GM23338 (cell line): ENCODE measurements around the gene COL1A1. TPM values are rescaled to one million over a fixed set of nuclear protein-coding genes. Genes with fewer than 3 reads are reported as not detected.

Experiments used
- EZH2 ChIP-seq: fragments of 200-600 bp; sonication (generic); IDR thresholded peaks from one replicate; pipeline ENCODE4 v1.8.0; 2017; ENCODE audit warnings: antibody characterized with exemption, mild to moderate bottlenecking, low read depth; ENCODE audit not compliant: unreplicated experiment
- EZH2phosphoT487 ChIP-seq: fragments of 200-600 bp; sonication (generic); IDR thresholded peaks from one replicate; pipeline ENCODE4 v1.8.1; 2018; ENCODE audit warnings: antibody characterized with exemption; ENCODE audit not compliant: unreplicated experiment
- REST ChIP-seq: IDR thresholded peaks from one replicate; pipeline ENCODE4 v1.6.1; 2018; ENCODE audit warnings: antibody characterized with exemption; ENCODE audit not compliant: unreplicated experiment
- polyA plus RNA-seq: library from polyadenylated mRNA; unstranded; fragments of >200 nt; fragmentation: Nextera tagmentation; extraction: Ambion mirVana; gene quantifications from 2 replicates; pipeline ENCODE4 v1.2.1, GENCODE V29; 2016
- total RNA-seq: library from RNA; depleted of rRNA; stranded (reverse); fragments of >200 nt; shearing (Covaris generic); gene quantifications from 2 replicates; pipeline ENCODE4 v1.2.3, GENCODE V29; 2014
- TF ChIP-seq, protein P1 (sequence below): fragments of 250-450 bp; sonication (Bioruptor Pico); IDR thresholded peaks from 2 replicates; pipeline ENCODE4 v1.5.0; 2020; ENCODE audit warnings: mild to moderate bottlenecking, moderate library complexity
- TF ChIP-seq, protein P2 (sequence below): IDR thresholded peaks from 2 replicates; pipeline ENCODE4 v1.6.1; 2016; ENCODE audit warnings: antibody characterized with exemption

COL1A1 gene
- total and polyA plus RNA-seq, 2 experiments from 2014 or later, result 21.2 to 34.3 TPM

DNA sequence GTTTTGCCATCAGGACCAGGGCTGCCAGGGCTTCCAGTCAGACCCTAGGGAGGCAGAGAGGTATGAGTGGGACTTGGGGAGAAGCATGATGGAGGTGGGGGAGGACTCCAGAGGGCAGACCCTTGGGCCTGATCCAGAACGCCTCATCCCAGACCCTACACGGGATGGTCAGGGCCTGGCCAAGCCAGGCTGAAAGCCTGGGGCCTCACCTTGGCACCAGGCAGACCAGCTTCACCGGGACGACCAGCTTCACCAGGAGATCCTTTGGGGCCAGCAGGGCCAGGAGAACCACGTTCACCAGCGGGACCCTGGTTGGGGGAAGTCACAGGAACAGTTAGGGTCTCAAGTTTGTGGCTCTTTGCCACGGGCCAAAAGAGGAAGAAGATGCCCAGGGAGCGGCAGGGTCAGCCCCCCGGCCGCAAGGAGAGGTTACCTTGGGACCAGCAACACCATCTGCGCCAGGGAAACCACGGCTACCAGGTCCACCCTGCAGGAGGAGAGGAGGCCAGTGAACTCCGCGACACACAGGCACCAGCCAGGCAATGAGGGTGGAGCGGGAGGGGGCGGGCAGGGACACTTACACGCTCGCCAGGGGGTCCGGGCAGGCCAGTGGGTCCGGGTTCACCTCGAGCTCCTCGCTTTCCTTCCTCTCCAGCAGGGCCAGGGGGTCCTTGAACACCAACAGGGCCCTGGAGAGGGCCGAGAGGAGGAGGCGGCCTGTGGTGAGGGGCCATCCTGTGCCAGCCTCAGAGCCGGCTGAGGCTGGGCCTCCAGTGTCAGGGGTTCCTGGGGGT, 7.1 kb downstream of the COL1A1 start (continued):
- TF ChIP-seq, protein P1, sequence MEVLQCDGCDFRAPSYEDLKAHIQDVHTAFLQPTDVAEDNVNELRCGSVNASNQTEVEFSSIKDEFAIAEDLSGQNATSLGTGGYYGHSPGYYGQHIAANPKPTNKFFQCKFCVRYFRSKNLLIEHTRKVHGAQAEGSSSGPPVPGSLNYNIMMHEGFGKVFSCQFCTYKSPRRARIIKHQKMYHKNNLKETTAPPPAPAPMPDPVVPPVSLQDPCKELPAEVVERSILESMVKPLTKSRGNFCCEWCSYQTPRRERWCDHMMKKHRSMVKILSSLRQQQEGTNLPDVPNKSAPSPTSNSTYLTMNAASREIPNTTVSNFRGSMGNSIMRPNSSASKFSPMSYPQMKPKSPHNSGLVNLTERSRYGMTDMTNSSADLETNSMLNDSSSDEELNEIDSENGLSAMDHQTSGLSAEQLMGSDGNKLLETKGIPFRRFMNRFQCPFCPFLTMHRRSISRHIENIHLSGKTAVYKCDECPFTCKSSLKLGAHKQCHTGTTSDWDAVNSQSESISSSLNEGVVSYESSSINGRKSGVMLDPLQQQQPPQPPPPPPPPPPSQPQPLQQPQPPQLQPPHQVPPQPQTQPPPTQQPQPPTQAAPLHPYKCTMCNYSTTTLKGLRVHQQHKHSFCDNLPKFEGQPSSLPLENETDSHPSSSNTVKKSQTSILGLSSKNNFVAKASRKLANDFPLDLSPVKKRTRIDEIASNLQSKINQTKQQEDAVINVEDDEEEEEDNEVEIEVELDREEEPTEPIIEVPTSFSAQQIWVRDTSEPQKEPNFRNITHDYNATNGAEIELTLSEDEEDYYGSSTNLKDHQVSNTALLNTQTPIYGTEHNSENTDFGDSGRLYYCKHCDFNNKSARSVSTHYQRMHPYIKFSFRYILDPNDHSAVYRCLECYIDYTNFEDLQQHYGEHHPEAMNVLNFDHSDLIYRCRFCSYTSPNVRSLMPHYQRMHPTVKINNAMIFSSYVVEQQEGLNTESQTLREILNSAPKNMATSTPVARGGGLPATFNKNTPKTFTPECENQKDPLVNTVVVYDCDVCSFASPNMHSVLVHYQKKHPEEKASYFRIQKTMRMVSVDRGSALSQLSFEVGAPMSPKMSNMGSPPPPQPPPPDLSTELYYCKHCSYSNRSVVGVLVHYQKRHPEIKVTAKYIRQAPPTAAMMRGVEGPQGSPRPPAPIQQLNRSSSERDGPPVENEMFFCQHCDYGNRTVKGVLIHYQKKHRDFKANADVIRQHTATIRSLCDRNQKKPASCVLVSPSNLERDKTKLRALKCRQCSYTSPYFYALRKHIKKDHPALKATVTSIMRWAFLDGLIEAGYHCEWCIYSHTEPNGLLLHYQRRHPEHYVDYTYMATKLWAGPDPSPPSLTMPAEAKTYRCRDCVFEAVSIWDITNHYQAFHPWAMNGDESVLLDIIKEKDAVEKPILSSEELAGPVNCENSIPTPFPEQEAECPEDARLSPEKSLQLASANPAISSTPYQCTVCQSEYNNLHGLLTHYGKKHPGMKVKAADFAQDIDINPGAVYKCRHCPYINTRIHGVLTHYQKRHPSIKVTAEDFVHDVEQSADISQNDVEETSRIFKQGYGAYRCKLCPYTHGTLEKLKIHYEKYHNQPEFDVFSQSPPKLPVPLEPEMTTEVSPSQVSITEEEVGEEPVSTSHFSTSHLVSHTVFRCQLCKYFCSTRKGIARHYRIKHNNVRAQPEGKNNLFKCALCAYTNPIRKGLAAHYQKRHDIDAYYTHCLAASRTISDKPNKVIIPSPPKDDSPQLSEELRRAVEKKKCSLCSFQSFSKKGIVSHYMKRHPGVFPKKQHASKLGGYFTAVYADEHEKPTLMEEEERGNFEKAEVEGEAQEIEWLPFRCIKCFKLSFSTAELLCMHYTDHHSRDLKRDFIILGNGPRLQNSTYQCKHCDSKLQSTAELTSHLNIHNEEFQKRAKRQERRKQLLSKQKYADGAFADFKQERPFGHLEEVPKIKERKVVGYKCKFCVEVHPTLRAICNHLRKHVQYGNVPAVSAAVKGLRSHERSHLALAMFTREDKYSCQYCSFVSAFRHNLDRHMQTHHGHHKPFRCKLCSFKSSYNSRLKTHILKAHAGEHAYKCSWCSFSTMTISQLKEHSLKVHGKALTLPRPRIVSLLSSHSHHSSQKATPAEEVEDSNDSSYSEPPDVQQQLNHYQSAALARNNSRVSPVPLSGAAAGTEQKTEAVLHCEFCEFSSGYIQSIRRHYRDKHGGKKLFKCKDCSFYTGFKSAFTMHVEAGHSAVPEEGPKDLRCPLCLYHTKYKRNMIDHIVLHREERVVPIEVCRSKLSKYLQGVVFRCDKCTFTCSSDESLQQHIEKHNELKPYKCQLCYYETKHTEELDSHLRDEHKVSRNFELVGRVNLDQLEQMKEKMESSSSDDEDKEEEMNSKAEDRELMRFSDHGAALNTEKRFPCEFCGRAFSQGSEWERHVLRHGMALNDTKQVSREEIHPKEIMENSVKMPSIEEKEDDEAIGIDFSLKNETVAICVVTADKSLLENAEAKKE (CRISPR knock-in tag), result no peak
- no peak for TF ChIP-seq EZH2phosphoT487
- no peak for TF ChIP-seq EZH2
- TF ChIP-seq REST, result no peak
- TF ChIP-seq, protein P2, sequence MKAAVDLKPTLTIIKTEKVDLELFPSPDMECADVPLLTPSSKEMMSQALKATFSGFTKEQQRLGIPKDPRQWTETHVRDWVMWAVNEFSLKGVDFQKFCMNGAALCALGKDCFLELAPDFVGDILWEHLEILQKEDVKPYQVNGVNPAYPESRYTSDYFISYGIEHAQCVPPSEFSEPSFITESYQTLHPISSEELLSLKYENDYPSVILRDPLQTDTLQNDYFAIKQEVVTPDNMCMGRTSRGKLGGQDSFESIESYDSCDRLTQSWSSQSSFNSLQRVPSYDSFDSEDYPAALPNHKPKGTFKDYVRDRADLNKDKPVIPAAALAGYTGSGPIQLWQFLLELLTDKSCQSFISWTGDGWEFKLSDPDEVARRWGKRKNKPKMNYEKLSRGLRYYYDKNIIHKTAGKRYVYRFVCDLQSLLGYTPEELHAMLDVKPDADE, result no peak
